H1 (cell line): ENCODE measurements around the gene FANCL. TPM values are rescaled to one million over a fixed set of nuclear protein-coding genes. Genes with fewer than 3 reads are reported as not detected.
A peak's percentile ranks its signal among the peaks of the same experiment; 100 is the strongest.

Experiments
- CTCF ChIA-PET: fragments of 300-600 bp; sonication (Branson Sonifier 250); formaldehyde crosslinking; loops from one replicate; lab custom pipeline; 2021; ENCODE audit not compliant: partially characterized antibody; lab: Charles Lee
- POLR2A ChIA-PET: fragments of 300-600 bp; sonication (Branson Sonifier 250); formaldehyde crosslinking; loops from one replicate; lab custom pipeline; 2021; ENCODE audit warnings: inconsistent platforms; ENCODE audit not compliant: partially characterized antibody; lab: Charles Lee
- DNase-seq, 2 experiments: peaks; one replicate each; pipeline versions ENCODE4 v3.0.0 to v3.0.0-alpha.2; 2010 to 2022; ENCODE audit warnings: low spot score in 2 of 2, low read depth in 1 of 2, mixed read lengths in 1 of 2
- FAIRE-seq: peaks from 2 replicates; lab custom pipeline; 2011; peaks lifted over from hg19 to GRCh38; lab: Jason Lieb, UNC
- H2AFZ ChIP-seq: 2 replicates; pipeline ENCODE4 v1.8.1; 2012; ENCODE audit warnings: low read length, inconsistent platforms
- H2AK5ac ChIP-seq: 2 replicates; pipeline ENCODE4 v1.6.1; 2013; ENCODE audit warnings: low read depth, low read length
- H2BK120ac ChIP-seq: replicated peaks from 2 replicates; pipeline ENCODE3; 2013; ENCODE audit warnings: low read depth, low read length, inconsistent platforms
- H2BK12ac ChIP-seq: 2 replicates; pipeline ENCODE4 v1.6.1; 2013; ENCODE audit warnings: low read depth, low read length
- H2BK15ac ChIP-seq: 2 replicates; pipeline ENCODE4 v1.6.1; 2013; ENCODE audit warnings: low read length
- H2BK20ac ChIP-seq: 2 replicates; pipeline ENCODE4 v1.6.1; 2013; ENCODE audit warnings: low read length
- H2BK5ac ChIP-seq: 2 replicates; pipeline ENCODE4 v1.6.1; 2013; ENCODE audit warnings: low read depth, low read length
- H3K14ac ChIP-seq: 2 replicates; pipeline ENCODE4 v1.6.1; 2013; ENCODE audit warnings: inconsistent platforms; ENCODE audit not compliant: insufficient read length
- H3K18ac ChIP-seq: 2 replicates; pipeline ENCODE4 v1.6.1; 2013; ENCODE audit warnings: low read length; ENCODE audit errors: extremely low read depth
- H3K23ac ChIP-seq: 2 replicates; pipeline ENCODE4 v1.6.1; 2013; ENCODE audit warnings: inconsistent platforms; ENCODE audit not compliant: insufficient read length
- H3K23me2 ChIP-seq: 2 replicates; pipeline ENCODE4 v1.6.1; 2013; ENCODE audit warnings: low read depth, low read length
- H3K27ac ChIP-seq: 2 replicates; pipeline ENCODE4 v1.6.1; 2011; ENCODE audit warnings: low read depth, low read length, inconsistent platforms
- H3K27me3 ChIP-seq, 4 experiments: replicated peaks in 1 of 4; 1 replicate in 1 of 4; 2 replicates in 3 of 4; pipeline versions ENCODE4 v1.6.1 to v1.8.1; 2011 to 2013; ENCODE audit warnings: low read length in 3 of 4, mild to moderate bottlenecking in 3 of 4, inconsistent platforms in 2 of 4, mixed read lengths in 2 of 4, moderate library complexity in 1 of 4; ENCODE audit not compliant: control insufficient read depth in 3 of 4, insufficient read depth in 3 of 4; ENCODE audit errors: extremely low read depth in 1 of 4
- H3K36me3 ChIP-seq, 4 experiments: 2 replicates each; pipeline versions ENCODE4 v1.6.1 to v1.8.1; 2011 to 2013; ENCODE audit warnings: mild to moderate bottlenecking in 4 of 4, low read length in 3 of 4, moderate library complexity in 2 of 4, control low read depth in 1 of 4, inconsistent platforms in 1 of 4; ENCODE audit not compliant: insufficient read depth in 4 of 4, control insufficient read depth in 2 of 4
- H3K4ac ChIP-seq: replicated peaks from 2 replicates; pipeline ENCODE3; 2013; ENCODE audit warnings: low read length, low read depth, mixed read lengths, inconsistent platforms; ENCODE audit not compliant: insufficient read length
- H3K4me1 ChIP-seq, 4 experiments: replicated peaks in 1 of 4; 1 replicate in 1 of 4; 2 replicates in 3 of 4; pipeline versions ENCODE4 v1.6.1 to v1.8.1; 2011 to 2013; ENCODE audit warnings: low read length in 3 of 4, inconsistent platforms in 2 of 4, mixed read lengths in 1 of 4; ENCODE audit not compliant: insufficient read depth in 4 of 4, control insufficient read depth in 3 of 4
- H3K4me2 ChIP-seq, 2 experiments: 2 replicates each; pipeline versions ENCODE4 v1.6.1 to v1.8.1; 2011 to 2013; ENCODE audit warnings: low read depth in 2 of 2, low read length in 2 of 2, control low read depth in 1 of 2, inconsistent platforms in 1 of 2, mild to moderate bottlenecking in 1 of 2; ENCODE audit not compliant: insufficient read depth in 1 of 2
- H3K4me3 ChIP-seq, 4 experiments: fragments of 200-600, 300-600 bp in 1 of 4; sonication (generic), shearing (Covaris generic), sonication (Bioruptor Twin) in 1 of 4; 2 replicates each; pipeline versions ENCODE4 v1.5.1 to v1.8.1; 2011 to 2016; ENCODE audit warnings: low read length in 4 of 4, low read depth in 3 of 4, control low read depth in 2 of 4, inconsistent platforms in 2 of 4, mild to moderate bottlenecking in 2 of 4, mixed read lengths in 1 of 4, moderate library complexity in 1 of 4; ENCODE audit not compliant: insufficient read depth in 2 of 4; ENCODE audit errors: extremely low read depth in 1 of 4
- H3K56ac ChIP-seq: replicated peaks from 2 replicates; pipeline ENCODE3; 2013; ENCODE audit warnings: low read depth, mild to moderate bottlenecking, mixed read lengths, low read length, inconsistent platforms; ENCODE audit not compliant: insufficient read length
- H3K79me1 ChIP-seq: 2 replicates; pipeline ENCODE4 v1.6.1; 2013; ENCODE audit warnings: low read depth, low read length, control low read depth
- H3K79me2 ChIP-seq, 2 experiments: 2 replicates each; pipeline versions ENCODE4 v1.6.1 to v1.8.1; 2012 to 2013; ENCODE audit warnings: low read length in 2 of 2, mild to moderate bottlenecking in 2 of 2, inconsistent platforms in 1 of 2; ENCODE audit not compliant: insufficient read depth in 2 of 2, control insufficient read depth in 1 of 2
- H3K9ac ChIP-seq, 4 experiments: replicated peaks in 1 of 4; 1 replicate in 1 of 4; 2 replicates in 3 of 4; pipeline versions ENCODE4 v1.6.1 to v1.8.1; 2011 to 2013; ENCODE audit warnings: low read depth in 3 of 4, low read length in 3 of 4, control low read depth in 2 of 4, mild to moderate bottlenecking in 2 of 4, moderate library complexity in 2 of 4, inconsistent platforms in 1 of 4; ENCODE audit errors: extremely low read depth in 1 of 4
- H3K9me3 ChIP-seq, 2 experiments: 2 replicates each; pipeline versions ENCODE4 v1.6.1 to v1.8.1; 2012 to 2013; ENCODE audit warnings: mild to moderate bottlenecking in 2 of 2, moderate library complexity in 2 of 2, control low read depth in 1 of 2, inconsistent platforms in 1 of 2, low read depth in 1 of 2, low read length in 1 of 2, mixed read lengths in 1 of 2; ENCODE audit not compliant: insufficient read depth in 2 of 2
- H4K20me1 ChIP-seq, 2 experiments: replicated peaks in 1 of 2; 2 replicates each; pipeline versions ENCODE3 to v1.8.1; 2011 to 2013; ENCODE audit warnings: inconsistent platforms in 2 of 2, low read length in 2 of 2, mild to moderate bottlenecking in 1 of 2; ENCODE audit not compliant: insufficient read depth in 2 of 2, control insufficient read depth in 1 of 2
- H4K5ac ChIP-seq: 2 replicates; pipeline ENCODE4 v1.6.1; 2013; ENCODE audit warnings: low read length, low read depth, mixed read lengths, inconsistent platforms; ENCODE audit not compliant: insufficient read length
- H4K8ac ChIP-seq: 2 replicates; pipeline ENCODE4 v1.8.0; 2013; ENCODE audit warnings: mild to moderate bottlenecking, moderate library complexity, low read length, inconsistent platforms; ENCODE audit not compliant: insufficient read depth; ENCODE audit errors: extremely low read depth
- H4K91ac ChIP-seq: replicated peaks from 2 replicates; pipeline ENCODE3; 2013; ENCODE audit warnings: low read length, mixed read lengths, inconsistent platforms; ENCODE audit not compliant: insufficient read length
- BACH1 ChIP-seq: IDR thresholded peaks from 2 replicates; pipeline ENCODE4 v1.6.1; 2012; ENCODE audit warnings: low read length, improper control_type of control experiment
- JUND ChIP-seq: IDR thresholded peaks from 2 replicates; pipeline ENCODE4 v1.6.1; 2011; ENCODE audit warnings: mild to moderate bottlenecking, improper control_type of control experiment, low read length
- WGBS, 2 experiments: shearing (Covaris generic) in 1 of 2; methylation state at CpG; one replicate each; pipeline versions ENCODE4 v1.1.6 to v1.1.7; 2013 to 2015; ENCODE audit warnings: low lambda C conversion rate in 2 of 2, mixed read lengths in 2 of 2, inconsistent platforms in 1 of 2, low coverage in 1 of 2, missing lambda C conversion rate in 1 of 2; ENCODE audit not compliant: insufficient replicate concordance in 2 of 2, insufficient coverage in 1 of 2, insufficient read length in 1 of 2; ENCODE audit errors: extremely low coverage in 1 of 2, missing lambda C conversion rate in 1 of 2; 5-methylcytosine and 5-hydroxymethylcytosine counted together
- polyA plus RNA-seq, 7 experiments: library from polyadenylated mRNA; depleted of rRNA in 3 of 7; stranded (reverse) in 5 of 7; unstranded in 2 of 7; fragments of >200 nt in 5 of 7; fragments of 200-250 nt in 2 of 7; gene quantifications; 1 replicate in 5 of 7; 2 replicates in 1 of 7; 4 replicates in 1 of 7; pipeline versions ENCODE4 v1.2.1 to v1.2.3, GENCODE V29; 2011 to 2013; ENCODE audit warnings: missing spikeins in 2 of 7, mixed read lengths in 2 of 7
- total RNA-seq: library from RNA; stranded (reverse); fragmentation: NEBNext Ultra II Directional; extraction: Animal tissue kit (Norgen Biotek cat#: 25700); gene quantifications from 2 replicates; pipeline ENCODE4 v1.2.1, GENCODE V29; 2021

Gene FANCL
- total and polyA plus RNA-seq, 2 of the 8 experiments (the other 6 are each of a cell fraction or from before 2014, with no cell fraction given) = 38.7 to 55.9 TPM

DNA sequence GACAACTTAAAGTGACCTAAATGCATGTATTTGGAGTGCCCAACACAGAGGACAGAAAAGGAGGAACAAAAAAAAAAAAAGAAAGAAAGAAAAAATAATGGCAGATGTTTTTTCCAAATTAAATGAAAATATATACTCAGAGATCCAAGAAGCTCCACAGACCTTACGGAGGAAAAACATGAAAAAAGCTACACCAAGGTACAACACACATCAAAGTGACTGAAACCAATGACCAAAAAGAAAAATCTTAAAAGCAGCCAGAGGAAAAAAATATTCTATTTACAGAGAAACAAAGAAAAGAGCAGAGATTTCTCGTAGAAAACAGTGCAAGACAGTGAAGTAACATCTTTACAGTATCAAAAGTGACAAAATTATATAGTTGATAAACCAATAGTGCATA, 5.1 kb downstream of the FANCL start:
- no peak overlapping the region for H4K5ac ChIP-seq
- no peak overlapping the region for H3K56ac ChIP-seq
- ChIA-PET POLR2A (no interaction called here), CTCF (no interaction called here)
- no peak overlapping the region for H3K4me2 ChIP-seq
- no peak overlapping the region for H2BK5ac ChIP-seq
- H2BK15ac ChIP-seq = no peak overlapping the region
- H3K27me3 ChIP-seq = no peaks in the 10 kb centered on the region
- no peak overlapping the region for H3K9ac ChIP-seq
- H2BK120ac ChIP-seq = no peak overlapping the region
- no peak for DNase-seq
- no peak overlapping the region for H3K14ac ChIP-seq
- H2AK5ac ChIP-seq = no peak overlapping the region
- H3K27ac ChIP-seq = no peak overlapping the region
- H4K20me1 ChIP-seq = peaks cover 0 to 2% of the 10 kb centered on the region in 2 experiments
- H3K9me3 ChIP-seq = no peaks in the 10 kb centered on the region
- no peak overlapping the region for H4K91ac ChIP-seq
- no peak overlapping the region for H3K23ac ChIP-seq
- no peak for TF ChIP-seq BACH1
- TF ChIP-seq JUND = no peak
- no peak overlapping the region for H2AFZ ChIP-seq
- peaks cover 1% of the 10 kb centered on the region; the same call in 1 of the 2 replicates for H3K79me1 ChIP-seq
- no peak overlapping the region for H2BK20ac ChIP-seq
- FAIRE-seq = no peak
- H3K79me2 ChIP-seq = peaks cover 32 to 99% of the 10 kb centered on the region in 2 experiments
- H3K4me1 ChIP-seq = peaks cover 0 to 19% (median 8%) of the 10 kb centered on the region in 4 experiments; a peak in 4 of 7 replicates
- 92% methylated on average over 2 of the region's 2 CpGs; no CpG with 5 or more reads in 1 of the 2 experiments for WGBS, 2 experiments
- peaks cover 2% of the 10 kb centered on the region for H3K23me2 ChIP-seq
- H3K4ac ChIP-seq = no peak overlapping the region
- no peak overlapping the region for H2BK12ac ChIP-seq
- no peak overlapping the region for H3K18ac ChIP-seq
- H4K8ac ChIP-seq = no peak overlapping the region
- no peaks in the 10 kb centered on the region for H3K36me3 ChIP-seq
- H3K4me3 ChIP-seq = peak overlapping the region in 1 of 4 experiments; percentile 36; a peak in 2 of 8 replicates
